ENCODE results near the gene MGME1. TPM values are rescaled to one million over a fixed set of nuclear protein-coding genes. Genes with fewer than 3 reads are reported as not detected.

The MGME1 gene
- total and polyA plus RNA-seq, 2 of the 13 experiments (the other 11 are each of a cell fraction or from before 2014, with no cell fraction given): 36.7 to 66.6 TPM

- TF ChIP-seq ARID5B (CRISPR knock-in tag; IDR thresholded peaks at IDR 0.05): peak; percentile 69
- TF ChIP-seq ATRX (CRISPR knock-in tag; IDR thresholded peaks at IDR 0.05; ENCODE audit: borderline replicate concordance): no peak
- no peak for TF ChIP-seq POLR2AphosphoS2 (IDR thresholded peaks at IDR 0.05; ENCODE audit: low read depth, low read length)
- TF ChIP-seq ZBTB3 (CRISPR knock-in tag; IDR thresholded peaks at IDR 0.05; ENCODE audit: borderline replicate concordance, low read depth): no peak
- no peak for TF ChIP-seq WIZ (CRISPR knock-in tag; IDR thresholded peaks at IDR 0.05)
- TF ChIP-seq KLF12 (CRISPR knock-in tag; IDR thresholded peaks at IDR 0.05; ENCODE audit: borderline replicate concordance): no peak
- 0 out of 2 replicates have a peak, but pooled peaks have one; percentile 36 for TF ChIP-seq PAXIP1 (CRISPR knock-in tag; conservative IDR thresholded peaks at IDR 0.05)
- no peak; the same call in 1 of the 2 replicates for TF ChIP-seq ZNF143 (CRISPR knock-in tag; IDR thresholded peaks at IDR 0.05)
- no peak for TF ChIP-seq ZBTB38 (CRISPR knock-in tag; IDR thresholded peaks at IDR 0.05)
- TF ChIP-seq ZFYVE20 (CRISPR knock-in tag; IDR thresholded peaks at IDR 0.05; ENCODE audit: borderline replicate concordance, low read depth): no peak
- no peak for TF ChIP-seq ZNF790 (CRISPR knock-in tag; IDR thresholded peaks at IDR 0.05; ENCODE audit: borderline replicate concordance)
- 0 out of 2 replicates have a peak, but pooled peaks have one; percentile 42 for TF ChIP-seq PPARG (CRISPR knock-in tag; conservative IDR thresholded peaks at IDR 0.05)
- TF ChIP-seq MAFK (conservative IDR thresholded peaks at IDR 0.05 in 1 of 2, IDR thresholded peaks at IDR 0.05 in 1 of 2; ENCODE audit: low read length in 2 of 2): no peak; a peak in 1 of 4 replicates
- no peak for TF ChIP-seq ZFP37 (CRISPR knock-in tag; IDR thresholded peaks at IDR 0.05; ENCODE audit: borderline replicate concordance)
- no peak for TF ChIP-seq ZNF142 (CRISPR knock-in tag; IDR thresholded peaks at IDR 0.05)
Observed at GRCh38 chr20:18001131-18001921, 32.5 kb downstream of the MGME1 start (continued).

Measured in HepG2 (cell line).